ENCODE measurements around the gene PODXL.

DNA sequence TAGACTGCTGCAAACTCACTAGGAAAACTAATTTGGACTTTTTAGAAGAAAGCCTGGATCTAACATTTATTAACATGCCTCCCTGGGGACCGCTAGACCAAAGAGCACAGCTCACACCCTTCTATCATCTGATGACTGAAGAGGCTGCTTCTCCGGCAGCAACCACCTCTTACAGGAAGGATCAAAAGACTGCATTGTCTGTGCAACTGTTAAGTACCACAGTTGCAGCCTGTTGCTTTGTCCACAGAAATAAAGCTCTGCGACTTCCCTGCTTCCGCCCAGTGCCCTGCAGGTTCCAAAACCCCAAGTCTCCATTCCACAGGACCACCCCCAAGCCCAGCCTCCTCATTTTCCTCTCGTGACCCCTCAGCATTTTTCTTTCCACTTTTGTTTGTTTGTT lies 14.0 kb upstream of the PODXL start:
- TF ChIP-seq, protein P1, sequence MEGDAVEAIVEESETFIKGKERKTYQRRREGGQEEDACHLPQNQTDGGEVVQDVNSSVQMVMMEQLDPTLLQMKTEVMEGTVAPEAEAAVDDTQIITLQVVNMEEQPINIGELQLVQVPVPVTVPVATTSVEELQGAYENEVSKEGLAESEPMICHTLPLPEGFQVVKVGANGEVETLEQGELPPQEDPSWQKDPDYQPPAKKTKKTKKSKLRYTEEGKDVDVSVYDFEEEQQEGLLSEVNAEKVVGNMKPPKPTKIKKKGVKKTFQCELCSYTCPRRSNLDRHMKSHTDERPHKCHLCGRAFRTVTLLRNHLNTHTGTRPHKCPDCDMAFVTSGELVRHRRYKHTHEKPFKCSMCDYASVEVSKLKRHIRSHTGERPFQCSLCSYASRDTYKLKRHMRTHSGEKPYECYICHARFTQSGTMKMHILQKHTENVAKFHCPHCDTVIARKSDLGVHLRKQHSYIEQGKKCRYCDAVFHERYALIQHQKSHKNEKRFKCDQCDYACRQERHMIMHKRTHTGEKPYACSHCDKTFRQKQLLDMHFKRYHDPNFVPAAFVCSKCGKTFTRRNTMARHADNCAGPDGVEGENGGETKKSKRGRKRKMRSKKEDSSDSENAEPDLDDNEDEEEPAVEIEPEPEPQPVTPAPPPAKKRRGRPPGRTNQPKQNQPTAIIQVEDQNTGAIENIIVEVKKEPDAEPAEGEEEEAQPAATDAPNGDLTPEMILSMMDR (conservative IDR thresholded peaks at IDR 0.05 in 1 of 2, IDR thresholded peaks at IDR 0.05 in 1 of 2; ENCODE audit: low read depth in 1 of 2, low read length in 2 of 2) = no peak
- TF ChIP-seq EZH2 (IDR thresholded peaks at IDR 0.05; ENCODE audit: low read length, missing control alignments) = no peak

Measured in fibroblast of lung (primary cell).